Measurements from ENCODE around the gene SORL1-AS1.

The SORL1-AS1 gene

GRCh38 chr11:121469910-121470309, 17.1 kb upstream of the SORL1-AS1 start:
- Mint-ChIP-seq H3K9me3 (no peaks in the 10 kb centered on the region), H3K27ac (peak overlapping the region; percentile 42; the same call in 1 of the 2 replicates), H3K36me3 (peaks cover 21% of the 10 kb centered on the region), H3K4me1 (peaks cover 70% of the 10 kb centered on the region), H3K4me3 (no peak overlapping the region), H3K27me3 (ENCODE audit: low read depth) (no peaks in the 10 kb centered on the region)
- no peak for DNase-seq (ENCODE audit: low spot score)
- CTCF ChIA-PET = no interaction called here
- POLR2A ChIA-PET = no interaction called here
- no peak for ATAC-seq
- TF ChIP-seq SMAD3 (CRISPR knock-in tag; IDR thresholded peaks at IDR 0.05; ENCODE audit: borderline replicate concordance) = no peak
- no peak for TF ChIP-seq ZNF532 (CRISPR knock-in tag; IDR thresholded peaks at IDR 0.05; ENCODE audit: borderline replicate concordance)
- TF ChIP-seq JUN (CRISPR knock-in tag; IDR thresholded peaks at IDR 0.05) = no peak
- TF ChIP-seq ZNF396 (CRISPR knock-in tag; IDR thresholded peaks at IDR 0.05; ENCODE audit: borderline replicate concordance) = no peak
- no peak for TF ChIP-seq AFF4 (CRISPR knock-in tag; IDR thresholded peaks at IDR 0.05; ENCODE audit: borderline replicate concordance)
- TF ChIP-seq ZNF416 (CRISPR knock-in tag; IDR thresholded peaks at IDR 0.05) = no peak
- TF ChIP-seq KAT7 (CRISPR knock-in tag; IDR thresholded peaks at IDR 0.05; ENCODE audit: borderline replicate concordance) = no peak
- TF ChIP-seq PRRX2 (CRISPR knock-in tag; IDR thresholded peaks at IDR 0.05) = no peak
- TF ChIP-seq EMX1 (CRISPR knock-in tag; IDR thresholded peaks at IDR 0.05) = no peak
- no peak for TF ChIP-seq E2F1 (CRISPR knock-in tag; IDR thresholded peaks at IDR 0.05)
- no peak for TF ChIP-seq GTF2I (CRISPR knock-in tag; conservative IDR thresholded peaks at IDR 0.05)
- no peak for TF ChIP-seq STAT6 (CRISPR knock-in tag; conservative IDR thresholded peaks at IDR 0.05; ENCODE audit: low read depth)
- TF ChIP-seq MYBL2 (CRISPR knock-in tag; IDR thresholded peaks at IDR 0.05) = no peak
- no peak for TF ChIP-seq ZSCAN18 (CRISPR knock-in tag; IDR thresholded peaks at IDR 0.05)
- TF ChIP-seq GRHL2 (CRISPR knock-in tag; IDR thresholded peaks at IDR 0.05; ENCODE audit: insufficient replicate concordance, severe bottlenecking) = no peak
- no peak for TF ChIP-seq CREB1 (CRISPR knock-in tag; IDR thresholded peaks at IDR 0.05)
- TF ChIP-seq CREM (CRISPR knock-in tag; IDR thresholded peaks at IDR 0.05) = no peak
- TF ChIP-seq ERG (CRISPR knock-in tag; IDR thresholded peaks at IDR 0.05) = no peak
- TF ChIP-seq JAZF1 (CRISPR knock-in tag; IDR thresholded peaks at IDR 0.05) = no peak
- no peak for TF ChIP-seq FOXP4 (CRISPR knock-in tag; IDR thresholded peaks at IDR 0.05)

All from WTC11 (cell line).